HS-27A (cell line): Measurements from ENCODE around the gene ONECUT3.

ENCODE experiments used
- DNase-seq: peaks from one replicate; pipeline ENCODE4 v3.0.0-alpha.2; 2012; ENCODE audit warnings: low read depth, missing footprints

Gene ONECUT3

DNA sequence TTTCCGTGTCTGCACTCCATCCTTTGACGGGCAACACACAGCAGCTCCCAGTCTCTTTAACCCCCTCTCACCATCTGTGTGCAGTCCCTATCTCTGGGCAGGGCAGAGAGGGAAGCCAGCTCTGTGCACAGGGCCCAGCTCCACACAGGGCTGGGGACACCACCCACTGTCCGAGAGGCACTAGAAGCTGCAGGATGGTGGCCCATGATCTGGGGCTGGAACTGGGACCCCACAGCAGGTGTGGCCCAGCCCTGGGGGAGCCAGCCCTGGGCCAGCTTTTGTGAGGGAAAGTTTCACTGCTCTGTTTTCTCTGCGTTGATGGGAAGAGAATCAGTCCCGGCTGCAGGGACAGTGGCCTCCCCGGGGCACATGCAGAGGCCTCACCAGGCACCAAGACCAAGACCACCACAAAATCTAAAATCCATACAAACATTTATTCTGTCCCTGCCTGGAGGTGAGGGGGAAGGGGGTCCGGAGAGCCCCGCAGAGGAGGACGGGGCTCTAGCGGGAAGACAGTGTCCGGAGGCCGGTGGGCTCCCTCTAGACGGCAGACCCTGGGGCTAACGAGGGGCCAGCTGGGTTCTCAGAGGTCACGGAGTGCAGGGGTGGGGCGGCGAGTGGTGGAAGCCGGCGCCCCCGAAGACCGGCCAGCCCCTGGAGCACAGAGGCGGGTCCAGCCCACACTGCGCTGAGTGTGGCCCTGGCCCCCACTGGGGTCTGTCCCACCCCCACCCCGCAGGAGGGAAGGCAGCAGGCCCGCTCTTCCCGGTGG is 61.7 kb downstream of the ONECUT3 start:
- DNase-seq, result no peak

DNA sequence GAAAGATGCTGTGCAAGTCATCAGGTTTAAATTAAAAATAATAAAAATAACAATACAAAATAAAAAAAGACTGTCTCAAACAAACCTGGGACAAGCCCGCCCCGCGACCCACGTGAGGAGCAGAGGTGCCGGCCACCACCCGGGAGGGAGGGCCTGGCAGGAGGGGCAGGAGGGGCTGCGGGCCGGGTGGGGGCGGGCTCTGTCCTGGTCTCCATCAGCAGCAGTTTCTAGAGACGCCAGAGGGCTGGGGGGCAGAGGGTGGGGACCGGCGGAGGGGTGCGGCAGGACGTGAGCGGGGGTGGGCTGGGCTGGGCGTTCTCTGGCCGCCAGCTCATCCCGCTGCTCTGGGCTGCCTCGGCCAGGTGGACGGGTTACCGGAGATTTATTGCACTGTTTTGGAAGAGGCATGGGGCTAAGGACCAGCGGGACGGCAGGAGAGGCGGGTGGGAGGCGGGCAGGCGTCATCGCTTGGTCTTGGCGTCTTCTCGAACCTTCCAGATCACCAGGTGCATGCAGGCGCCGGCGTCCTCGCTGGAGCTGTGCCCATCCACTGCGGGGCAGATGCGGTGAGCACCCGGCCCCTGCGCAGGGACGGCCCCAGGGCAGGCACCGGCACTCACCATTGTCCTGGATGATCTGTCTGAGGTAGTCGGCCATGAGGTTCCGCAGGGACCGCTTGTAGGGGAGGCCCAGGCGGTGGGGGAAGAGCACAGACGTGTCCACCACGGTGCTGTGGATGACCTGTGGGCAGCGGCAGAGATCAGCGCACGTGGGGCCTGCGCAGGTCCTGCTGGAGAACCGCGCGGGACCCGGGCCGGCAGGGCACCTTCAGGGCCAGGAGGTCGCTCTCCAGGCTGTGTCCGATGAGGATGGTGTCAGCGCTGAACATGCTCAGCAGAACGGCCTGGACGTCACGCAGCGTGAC is 62.6 kb downstream of the ONECUT3 start:
- no peak for DNase-seq

DNA sequence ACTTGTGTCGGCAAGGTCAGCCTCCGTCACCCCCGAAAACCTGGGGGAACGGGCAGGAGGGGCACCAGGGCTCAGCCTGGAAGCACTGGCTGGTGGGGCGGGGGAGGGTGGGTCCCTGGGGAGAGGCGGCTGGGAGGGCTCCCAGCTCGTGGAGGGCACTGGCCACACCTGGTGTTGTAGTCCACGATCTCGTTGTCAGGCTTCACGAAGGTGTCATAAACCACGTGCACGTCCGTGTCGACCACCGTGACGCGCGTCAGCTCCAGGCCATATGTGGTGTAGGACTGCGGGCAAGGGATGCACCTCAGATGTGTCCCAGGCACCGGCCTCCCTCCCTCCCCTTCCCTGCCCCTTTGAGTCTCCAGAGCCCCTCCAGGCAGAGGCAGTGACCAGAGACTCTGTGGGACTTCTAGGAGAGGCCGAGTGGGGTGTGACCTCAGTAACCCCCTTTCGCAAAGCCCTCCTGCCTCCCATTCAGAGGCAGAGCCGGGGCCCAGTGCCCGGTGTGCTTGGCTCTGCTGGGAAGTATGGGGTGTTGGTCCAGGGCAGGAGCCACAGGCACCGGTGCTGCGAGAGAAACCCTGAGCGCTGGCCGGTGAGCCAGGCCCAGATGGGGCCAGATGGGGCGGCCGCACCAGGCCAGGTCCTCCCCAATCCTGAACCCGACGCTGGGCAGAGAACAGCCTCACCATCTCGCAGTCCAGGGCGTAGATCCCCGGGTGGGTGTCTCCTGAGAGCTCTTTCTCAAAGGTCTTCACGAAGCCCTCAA is 63.4 kb downstream of the ONECUT3 start:
- no peak for DNase-seq

DNA sequence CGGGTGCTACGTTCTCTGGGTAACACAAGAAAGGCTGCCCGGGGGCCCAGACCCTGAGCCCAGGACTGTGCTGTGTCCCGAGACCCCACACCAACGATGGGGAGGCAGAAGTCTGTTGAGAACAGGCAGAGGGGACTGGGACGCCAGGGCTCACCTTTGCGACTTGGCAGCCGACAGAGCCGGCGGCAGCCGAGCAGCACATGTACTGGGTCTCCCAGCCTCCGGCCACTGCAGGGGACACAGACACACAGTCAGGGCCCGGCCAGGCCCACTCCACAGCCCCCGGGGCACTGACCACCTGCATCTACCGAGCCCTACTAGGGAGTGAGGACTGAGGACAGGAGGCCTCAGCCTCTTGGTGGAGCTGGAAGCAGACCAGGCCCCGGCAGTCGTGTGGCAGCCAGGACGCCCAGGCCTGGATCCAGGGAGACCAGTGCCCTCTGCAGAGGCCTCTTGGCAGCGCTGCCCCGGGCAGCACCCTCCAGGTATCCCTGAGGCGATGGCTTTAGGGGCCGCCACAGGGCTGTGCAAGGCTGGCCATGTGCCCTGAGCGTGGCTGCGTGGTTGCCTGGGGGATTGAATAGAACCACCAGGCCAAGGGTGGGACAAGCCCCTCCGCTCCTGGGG is 64.4 kb downstream of the ONECUT3 start:
- no peak for DNase-seq

DNA sequence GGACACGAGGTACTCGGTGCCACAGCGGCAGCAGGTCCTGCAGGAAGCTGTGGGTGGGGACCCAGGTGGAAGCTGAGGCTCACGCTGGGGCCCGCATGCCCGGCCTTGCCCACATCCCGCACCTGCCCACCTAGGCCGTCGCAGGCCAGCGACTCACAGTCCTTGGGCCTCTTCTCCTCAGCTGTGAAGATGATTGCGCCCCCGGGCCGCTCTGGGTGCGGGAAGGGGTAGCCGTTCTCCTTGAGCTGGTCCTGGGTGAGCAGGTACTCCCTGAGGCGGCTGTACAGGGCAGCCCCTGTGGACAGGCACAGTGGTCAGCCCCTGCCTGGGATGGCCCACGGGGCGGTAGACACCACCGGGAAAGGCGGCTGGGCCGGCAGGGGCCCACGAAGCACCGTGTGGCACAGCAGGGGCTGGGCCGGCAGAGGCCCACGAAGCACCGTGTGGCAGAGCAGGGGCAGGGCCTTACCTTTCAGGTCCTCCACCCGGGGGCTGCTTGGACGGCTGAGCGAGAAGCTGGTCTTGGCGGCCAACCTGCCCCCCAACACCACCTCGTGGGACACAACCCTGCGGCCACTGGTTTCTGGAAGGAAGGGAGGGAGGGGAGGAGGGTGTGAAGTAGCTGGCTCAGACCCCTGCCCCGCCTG is 65.4 kb downstream of the ONECUT3 start:
- no peak for DNase-seq

DNA sequence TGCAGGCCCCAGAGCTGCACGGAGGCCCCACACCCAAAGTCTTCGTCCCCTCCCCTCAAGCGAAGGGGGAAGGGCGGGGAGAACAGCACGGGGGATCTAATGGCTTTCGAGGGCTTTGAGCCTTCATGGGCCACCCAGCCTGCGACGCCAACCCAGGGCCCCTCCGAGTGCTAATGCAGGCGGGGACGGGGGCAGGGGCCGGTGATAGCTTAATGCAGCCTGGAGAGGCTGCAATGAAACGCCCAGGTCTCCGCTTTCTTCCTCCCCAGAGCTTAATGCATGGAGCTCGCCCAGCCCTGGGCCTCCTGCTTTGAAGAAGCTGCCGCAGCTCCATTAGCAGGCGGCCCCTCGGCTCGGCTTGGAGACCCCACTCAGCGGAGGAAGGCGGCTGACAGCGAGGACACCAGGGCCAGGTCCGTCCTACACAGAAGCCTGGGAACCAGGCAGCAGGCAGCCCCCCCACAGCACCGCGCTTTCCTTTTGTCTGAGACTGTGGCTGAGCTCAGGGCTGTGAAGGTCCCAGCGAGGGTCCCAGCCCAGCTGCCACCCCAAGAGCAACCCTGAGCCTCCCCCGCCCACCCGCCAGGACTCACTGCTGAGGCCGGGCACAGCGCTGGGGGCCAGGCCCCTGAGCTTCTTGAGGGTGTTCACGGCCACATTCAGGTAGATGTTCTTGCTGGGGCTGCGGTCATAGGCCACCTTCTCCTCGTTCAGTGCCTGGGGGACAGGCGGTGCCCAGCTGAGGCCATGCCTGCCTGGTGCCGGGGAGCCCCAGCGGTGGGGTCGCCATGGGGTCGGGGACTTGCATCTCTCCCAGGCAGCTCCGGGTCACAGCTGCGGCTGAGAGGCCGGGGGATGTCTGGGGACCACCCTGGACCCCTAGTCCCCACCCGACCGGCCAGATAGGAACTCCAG is 66.3 kb downstream of the ONECUT3 start:
- no peak for DNase-seq

DNA sequence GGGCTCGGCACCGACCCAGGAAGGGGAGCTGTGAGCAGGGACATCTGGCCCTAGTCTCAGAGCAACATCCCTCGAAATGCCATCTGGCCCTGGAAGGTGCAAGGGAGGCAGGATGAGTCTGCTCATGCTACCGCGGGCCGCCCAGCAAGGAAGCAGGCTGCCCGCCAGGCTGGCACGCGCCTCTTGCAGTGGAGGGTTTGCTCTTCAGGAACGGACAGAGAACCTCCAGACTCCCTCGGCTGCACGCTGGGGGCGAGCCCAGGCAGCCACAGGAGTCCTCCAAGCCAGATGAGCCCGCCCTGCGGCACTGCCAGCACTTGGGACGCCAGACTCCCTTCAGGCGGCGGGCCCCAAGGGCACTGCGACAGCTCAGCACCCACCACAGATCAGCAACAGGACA is 68.9 kb downstream of the ONECUT3 start:
- no peak for DNase-seq

DNA sequence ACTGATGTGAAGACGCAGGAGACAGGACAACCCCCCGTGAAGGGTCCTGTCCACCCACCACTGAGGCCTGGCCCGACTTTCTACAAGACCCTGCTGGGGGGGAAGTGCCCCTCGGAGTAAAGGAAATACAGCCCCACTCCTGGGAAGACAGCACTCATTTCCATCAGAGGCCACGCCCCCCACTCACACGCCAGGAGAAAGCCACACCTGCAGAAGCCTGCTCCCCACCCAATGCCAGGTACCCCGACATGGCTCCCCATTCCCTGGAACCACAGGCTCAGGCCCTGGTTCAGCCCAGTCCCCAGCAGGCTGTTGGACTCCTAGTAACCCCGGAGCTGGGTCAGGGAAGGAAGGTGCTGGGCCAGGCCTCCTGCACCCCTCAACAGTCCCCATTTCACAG is 69.7 kb downstream of the ONECUT3 start:
- DNase-seq, result no peak

DNA sequence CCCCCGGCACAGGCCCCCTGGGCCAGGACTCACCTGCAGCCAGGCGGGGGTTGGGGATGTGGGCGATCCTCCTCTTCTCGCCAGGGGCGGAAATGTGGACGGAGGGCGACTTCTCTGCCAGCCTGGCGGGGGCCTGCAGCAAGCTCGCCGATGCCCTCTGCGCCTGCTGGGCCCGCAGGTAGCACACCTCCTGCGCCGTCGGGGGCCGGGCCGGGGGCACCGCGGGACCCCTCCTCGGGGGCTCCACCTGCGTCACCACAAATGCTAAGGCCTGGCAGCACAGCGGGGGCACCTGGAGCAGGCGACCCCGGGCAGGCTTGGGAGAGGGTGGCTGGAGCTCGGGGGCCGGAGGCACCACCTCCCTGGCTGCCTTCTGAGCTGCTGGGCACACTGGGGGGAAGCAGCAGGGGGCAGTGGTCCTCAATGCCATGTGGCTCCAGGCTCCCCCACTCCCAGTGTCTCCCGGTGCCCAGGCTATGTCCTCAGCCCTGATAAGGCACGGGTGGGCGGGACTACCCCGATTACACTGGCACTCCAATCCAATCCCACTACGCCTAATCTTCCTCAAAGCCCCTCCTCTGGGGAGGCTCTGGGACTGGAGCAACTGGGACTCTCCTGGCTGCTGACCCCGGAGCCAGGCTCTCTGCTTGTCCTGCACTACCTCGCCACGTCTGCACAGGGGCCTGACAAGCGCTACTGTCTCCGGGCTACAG is 70.4 kb downstream of the ONECUT3 start:
- no peak for DNase-seq

DNA sequence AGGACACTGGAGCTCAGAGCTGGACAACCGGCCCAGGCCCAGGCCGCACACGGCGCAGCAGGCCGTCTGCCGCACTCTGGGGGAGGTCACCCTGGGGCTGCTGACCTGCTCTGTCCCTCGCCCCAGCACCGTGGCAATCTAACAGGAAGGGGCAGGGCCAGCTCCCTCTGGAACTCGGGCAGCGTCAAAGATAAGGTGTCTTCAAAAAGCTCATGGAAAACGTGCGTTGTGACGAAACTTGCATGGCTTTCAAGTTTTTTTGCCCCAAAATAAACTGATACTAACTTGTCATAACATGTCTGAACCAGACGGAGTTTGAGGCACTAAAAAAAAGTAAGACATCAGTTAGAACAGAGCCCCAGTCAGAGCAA is 70.9 kb downstream of the ONECUT3 start:
- DNase-seq, result no peak

DNA sequence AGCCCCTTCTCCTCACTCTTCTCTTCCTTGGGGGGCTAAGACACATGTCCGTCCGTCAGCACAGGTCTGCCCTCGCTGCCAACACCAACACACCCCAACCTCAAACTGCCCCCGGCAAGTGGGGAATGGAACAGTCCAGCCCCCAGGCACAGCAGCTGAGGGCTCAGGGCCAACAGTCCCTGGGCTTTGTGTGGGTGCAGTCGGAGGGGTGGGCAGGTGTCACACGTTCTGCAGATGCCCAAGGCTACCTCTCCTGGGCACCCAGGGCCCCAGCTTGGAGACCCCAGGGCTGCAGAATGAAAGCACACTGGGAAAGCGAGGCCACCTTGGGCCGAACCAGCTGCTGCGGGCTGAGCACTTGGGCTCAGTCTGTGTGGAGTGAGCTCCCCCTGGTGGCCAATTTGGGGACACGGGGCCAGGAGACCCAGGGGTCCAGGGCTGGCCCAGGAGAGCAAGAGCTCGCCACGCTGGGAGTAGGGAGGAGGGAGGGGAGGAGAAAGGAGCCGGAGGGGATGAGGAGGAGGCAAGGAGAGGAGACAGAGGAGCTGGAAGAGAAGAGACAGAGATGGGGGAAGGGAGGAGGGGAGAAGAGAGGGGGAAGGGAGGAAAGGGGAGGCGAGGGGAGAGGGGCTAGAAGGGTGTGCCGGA is 72.7 kb downstream of the ONECUT3 start:
- no peak for DNase-seq

DNA sequence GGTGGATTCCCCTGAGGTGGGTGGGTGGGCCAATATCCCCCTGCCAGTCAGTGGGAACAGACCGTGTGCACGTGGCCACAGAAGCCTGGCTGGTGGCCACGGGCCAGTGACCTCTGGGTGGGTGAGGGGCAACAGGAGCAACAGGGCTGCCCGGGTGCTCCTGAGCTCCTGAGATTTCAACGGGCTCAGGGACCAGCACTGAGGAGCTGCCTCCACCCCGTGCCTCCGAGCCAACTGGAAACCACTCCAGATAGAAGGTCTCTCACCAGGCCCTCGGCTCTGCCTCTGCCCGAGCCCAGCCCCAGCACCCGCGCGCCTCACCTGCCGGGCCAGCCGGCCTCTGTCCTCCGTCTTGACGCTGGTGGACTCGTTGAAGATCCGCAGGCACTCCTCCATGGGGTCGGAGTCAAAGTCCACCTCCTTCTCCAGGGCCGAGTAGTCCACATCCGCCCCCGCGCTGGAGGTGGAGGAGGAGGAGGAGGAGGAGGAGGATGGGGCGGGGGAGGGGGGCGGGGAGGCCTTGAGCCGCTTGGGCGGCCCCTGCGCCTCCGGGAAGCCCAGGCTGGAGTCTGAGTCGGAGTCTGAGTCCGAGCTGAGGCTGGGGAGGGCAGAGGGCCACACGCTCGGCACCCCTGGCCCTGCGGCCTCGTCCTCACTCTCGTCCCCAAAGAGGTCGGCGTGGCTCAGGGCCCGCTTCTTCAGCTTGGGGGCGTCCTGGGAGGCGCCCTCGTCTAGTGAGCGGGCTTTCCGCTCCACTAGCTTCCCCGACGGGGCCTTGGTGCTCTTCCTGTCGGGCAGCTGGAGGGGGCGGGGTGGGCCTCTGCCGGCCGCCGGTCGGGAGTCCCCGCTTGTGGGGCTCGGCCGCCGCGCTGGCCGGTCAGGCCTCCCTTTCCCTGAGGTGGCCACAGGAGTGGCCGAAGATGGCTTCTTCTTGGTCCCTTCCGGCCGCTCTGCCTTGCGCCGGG is 73.5 kb downstream of the ONECUT3 start:
- DNase-seq, result no peak

DNA sequence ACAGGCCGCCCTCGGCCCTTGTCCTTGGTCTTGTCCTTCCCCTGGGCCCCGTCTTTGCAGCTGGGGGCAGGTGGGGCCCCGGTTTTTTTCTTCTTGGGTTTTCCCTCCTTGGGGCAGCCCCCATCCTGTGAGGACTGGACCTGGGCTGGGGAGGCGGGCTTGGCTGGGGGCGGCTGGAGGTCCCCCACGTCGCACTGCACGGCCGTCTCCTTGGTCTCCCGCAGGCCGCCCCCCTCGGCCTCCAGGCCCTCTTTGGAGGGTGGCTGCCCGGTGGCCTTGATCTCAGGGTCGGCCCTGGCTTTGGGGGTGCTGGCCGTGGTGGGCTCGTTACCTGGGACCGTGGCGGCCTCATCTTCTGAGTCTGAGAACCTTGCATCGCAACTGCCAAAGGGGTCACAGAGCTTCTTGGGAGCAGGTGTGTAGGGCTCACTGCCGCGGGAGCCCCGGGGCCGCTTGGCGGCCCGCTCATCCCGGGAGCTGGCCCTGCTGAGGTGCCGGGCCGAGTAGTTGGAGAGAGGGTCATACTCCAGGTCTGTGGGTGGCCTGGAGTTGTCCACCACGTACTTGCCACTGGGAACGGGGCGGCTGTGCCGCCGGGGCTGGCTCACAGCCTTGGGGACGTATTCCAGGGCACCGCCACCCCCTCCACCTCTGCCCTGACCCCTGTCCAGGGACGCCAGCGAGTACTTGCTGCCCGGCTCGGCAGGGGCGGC is 74.4 kb downstream of the ONECUT3 start:
- DNase-seq, result no peak

DNA sequence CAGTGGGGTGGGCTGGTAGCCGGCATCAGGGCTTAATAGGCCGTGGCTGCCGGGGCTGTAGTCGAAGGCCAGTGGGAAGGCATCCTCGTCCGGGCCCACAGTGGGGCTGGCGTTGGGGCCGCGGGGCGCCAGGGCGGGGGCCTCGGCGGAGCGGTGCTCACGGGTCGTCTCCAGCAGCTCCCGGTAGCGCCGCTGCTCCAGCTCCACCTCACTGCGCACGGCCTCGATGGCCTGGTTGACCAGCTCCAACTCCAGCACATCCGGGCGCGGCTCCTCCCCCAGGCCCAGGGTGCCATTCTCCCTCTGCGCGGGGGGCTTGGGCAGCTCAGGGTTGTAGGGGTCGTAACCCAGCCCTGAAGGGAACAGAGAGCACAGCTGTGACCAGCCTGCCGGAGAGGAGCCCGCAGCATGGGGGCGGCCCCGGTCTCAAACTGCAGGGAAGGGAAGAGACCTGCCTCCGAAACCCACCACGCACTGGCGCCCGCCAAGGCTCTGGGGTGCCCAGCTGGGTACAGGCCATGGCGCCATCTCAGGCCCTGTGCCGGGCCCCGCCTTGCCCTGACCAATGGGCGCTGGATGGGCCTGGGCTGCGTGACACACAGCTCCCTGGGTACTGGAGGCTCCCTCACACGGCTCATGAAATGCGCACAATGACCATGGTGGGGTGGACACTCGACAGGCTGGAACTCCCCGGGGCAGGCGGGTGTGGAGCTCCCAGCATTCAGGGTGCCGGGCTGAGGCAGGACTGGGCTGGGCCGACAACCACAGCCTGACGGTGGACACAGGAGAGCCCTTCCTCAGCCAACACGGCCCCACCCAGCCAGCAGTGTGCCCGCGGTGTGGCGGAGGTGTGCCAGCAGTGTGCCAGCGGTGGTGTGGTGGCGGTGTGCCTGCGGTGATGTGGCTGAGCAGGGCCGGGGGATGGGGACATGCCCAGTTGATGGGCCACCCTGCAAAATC is 75.3 kb downstream of the ONECUT3 start:
- no peak for DNase-seq

DNA sequence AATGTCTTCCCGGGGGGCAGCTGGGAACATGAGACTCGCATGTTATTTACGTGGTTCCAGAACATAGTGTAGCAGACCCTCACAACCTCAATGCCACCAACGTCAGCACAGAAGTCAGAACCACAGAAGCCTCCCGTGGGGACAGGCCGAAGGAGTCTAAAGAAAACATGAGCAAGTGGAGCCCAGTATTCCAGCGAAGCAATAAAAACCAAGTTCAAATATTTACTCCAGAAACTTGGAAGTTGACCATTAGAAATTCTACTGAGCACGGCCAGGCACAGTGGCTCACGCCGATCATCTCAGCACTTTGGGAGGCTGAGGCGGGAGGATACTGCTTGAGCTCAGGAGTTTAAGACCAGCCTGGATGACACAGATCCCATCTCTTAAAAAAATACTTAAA is 76.7 kb downstream of the ONECUT3 start:
- no peak for DNase-seq

DNA sequence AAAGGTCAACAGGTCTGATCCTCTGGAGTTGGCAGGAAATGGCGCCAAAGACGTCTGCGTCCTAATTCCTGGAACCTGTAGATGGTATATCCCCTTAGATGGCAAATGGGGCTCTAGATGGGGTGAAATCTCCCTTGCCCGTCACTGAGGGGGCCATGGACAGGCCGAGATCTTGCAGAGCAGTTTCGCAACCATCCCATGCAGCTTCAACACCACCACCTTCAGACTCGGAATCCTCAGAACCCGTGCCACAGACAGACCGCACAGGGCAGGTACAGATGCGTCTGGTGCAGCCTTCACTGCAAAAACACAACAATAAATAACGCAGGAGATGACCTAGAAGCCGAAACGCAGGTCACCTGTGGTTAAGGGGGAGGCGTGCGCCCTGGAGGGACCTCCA is 77.3 kb downstream of the ONECUT3 start:
- DNase-seq, result no peak
